Bronchial epithelial cell (primary cell): Measurements from ENCODE around the gene PTPRN2. TPM values are rescaled to one million over a fixed set of nuclear protein-coding genes. Genes with fewer than 3 reads are reported as not detected.

Source experiments
- DNase-seq: peaks from one replicate; pipeline ENCODE4 v3.0.0-alpha.2; 2010; ENCODE audit warnings: low read depth
- FAIRE-seq: peaks from 2 replicates; lab custom pipeline; 2011; peaks lifted over from hg19 to GRCh38; lab: Jason Lieb, UNC
- H3K27me3 ChIP-seq: 2 replicates; pipeline ENCODE4 v1.5.1; 2011; ENCODE audit warnings: low read length; ENCODE audit not compliant: control insufficient read depth, insufficient read depth
- H3K36me3 ChIP-seq: 2 replicates; pipeline ENCODE4 v1.5.1; 2011; ENCODE audit warnings: low read length; ENCODE audit not compliant: control insufficient read depth, insufficient read depth
- H3K4me3 ChIP-seq: 2 replicates; pipeline ENCODE4 v1.5.1; 2011; ENCODE audit warnings: mild to moderate bottlenecking, low read depth, low read length, control low read depth
- CTCF ChIP-seq: IDR thresholded peaks from 2 replicates; pipeline ENCODE4 v1.5.1; 2011; ENCODE audit warnings: mild to moderate bottlenecking, moderate library complexity, low read length, control low read depth, inconsistent platforms; ENCODE audit not compliant: insufficient read depth, severe bottlenecking
- total RNA-seq: library from RNA; depleted of rRNA; stranded (reverse); fragments of >200 nt; gene quantifications from 2 replicates; pipeline ENCODE4 v1.2.1, GENCODE V29; 2014

The PTPRN2 gene
- total RNA-seq, 1 donor from 2014 or later, result 1.1 TPM

GRCh38 chr7:158120716-158121115 is 466.9 kb downstream of the PTPRN2 start:
- no peak for FAIRE-seq

GRCh38 chr7:158120316-158120715 is 467.3 kb downstream of the PTPRN2 start:
- FAIRE-seq (no peak), DNase-seq (no peak)
- no peaks in the 10 kb centered on the region for H3K27me3 ChIP-seq
- no peak overlapping the region for H3K4me3 ChIP-seq
- TF ChIP-seq CTCF, result no peak
- no peaks in the 10 kb centered on the region for H3K36me3 ChIP-seq

More at GRCh38 chr7:158120716-158121115, 466.9 kb downstream of the PTPRN2 start:
- H3K36me3 ChIP-seq, result no peaks in the 10 kb centered on the region
- H3K27me3 ChIP-seq, result no peaks in the 10 kb centered on the region
- no peak overlapping the region for H3K4me3 ChIP-seq
- DNase-seq, result no peak
- no peak for TF ChIP-seq CTCF

- no peak for FAIRE-seq
- H3K4me3 ChIP-seq, result no peak overlapping the region
- no peak for TF ChIP-seq CTCF
- H3K27me3 ChIP-seq, result no peaks in the 10 kb centered on the region
- no peaks in the 10 kb centered on the region for H3K36me3 ChIP-seq
- no peak for DNase-seq
Measured at GRCh38 chr7:158117341-158118222, 470.0 kb downstream of the PTPRN2 start.

- no peak for TF ChIP-seq CTCF
- Histone ChIP-seq H3K27me3 (no peaks in the 10 kb centered on the region), H3K4me3 (no peak overlapping the region), H3K36me3 (no peaks in the 10 kb centered on the region)
- FAIRE-seq, result no peak
- no peak for DNase-seq
Measured at GRCh38 chr7:158116235-158116634, 471.4 kb downstream of the PTPRN2 start.

GRCh38 chr7:158114056-158114850 is 473.4 kb downstream of the PTPRN2 start:
- no peak for TF ChIP-seq CTCF
- FAIRE-seq, result no peak
- Histone ChIP-seq H3K27me3 (no peaks in the 10 kb centered on the region), H3K36me3 (no peaks in the 10 kb centered on the region), H3K4me3 (no peak overlapping the region)
- no peak for DNase-seq
